IMR-90 (cell line): ENCODE results near the gene DGKE. TPM values are rescaled to one million over a fixed set of nuclear protein-coding genes. Genes with fewer than 3 reads are reported as not detected.

Experiments used
- ATAC-seq: fragments of 200-7000 bp; cut with Tn5 transposase; 2 replicates; pipeline ENCODE4 v1.9.1; 2020; ENCODE audit warnings: low read depth, mild to moderate bottlenecking, moderate library complexity
- BruUV-seq: library from RNA; stranded (reverse); fragments of 400-500 nt; replicated peaks from 2 replicates; lab custom pipeline; 2021; lab: Mats Ljungman, UMichigan
- CTCF ChIA-PET: fragments of 300-600 bp; formaldehyde crosslinking; extraction: SDS; loops from one replicate; lab custom pipeline; 2021; ENCODE audit warnings: antibody characterized with exemption; lab: Yijun Ruan, JAX
- POLR2A ChIA-PET: fragments of 300-600 bp; sonication (Branson Sonifier 250); formaldehyde crosslinking; loops from one replicate; lab custom pipeline; 2022; ENCODE audit warnings: antibody characterized with exemption; ENCODE audit not compliant: unreplicated experiment; lab: Charles Lee
- DNase-seq: peaks from one replicate; pipeline ENCODE4 v3.0.0; 2013
- H2AFZ ChIP-seq: replicated peaks from 2 replicates; pipeline ENCODE3; 2013; ENCODE audit warnings: low read length, mild to moderate bottlenecking; ENCODE audit not compliant: poor library complexity
- H2AK5ac ChIP-seq: 2 replicates; pipeline ENCODE4 v1.6.1; 2013; ENCODE audit warnings: low read depth, low read length, inconsistent platforms
- H2AK9ac ChIP-seq: replicated peaks from 2 replicates; pipeline ENCODE3; 2013; ENCODE audit warnings: mild to moderate bottlenecking, low read depth, low read length, moderate library complexity; ENCODE audit not compliant: poor library complexity
- H2BK120ac ChIP-seq: 2 replicates; pipeline ENCODE4 v1.6.1; 2013; ENCODE audit warnings: low read depth, low read length, inconsistent platforms
- H2BK15ac ChIP-seq: 3 replicates; pipeline ENCODE4 v1.6.1; 2013; ENCODE audit warnings: low read depth, low read length, inconsistent platforms
- H2BK20ac ChIP-seq: 2 replicates; pipeline ENCODE4 v1.6.1; 2013; ENCODE audit warnings: low read depth, mild to moderate bottlenecking, inconsistent platforms, low read length, moderate library complexity
- H2BK5ac ChIP-seq: 2 replicates; pipeline ENCODE4 v1.6.1; 2013; ENCODE audit warnings: mild to moderate bottlenecking, low read depth, low read length, inconsistent platforms; ENCODE audit not compliant: poor library complexity, severe bottlenecking
- H3K14ac ChIP-seq: replicated peaks from 2 replicates; pipeline ENCODE4 v1.6.1; 2013; ENCODE audit warnings: low read depth, low read length, inconsistent platforms
- H3K18ac ChIP-seq: 2 replicates; pipeline ENCODE4 v1.6.1; 2013; ENCODE audit warnings: low read depth, low read length, control low read depth
- H3K23ac ChIP-seq: 2 replicates; pipeline ENCODE4 v1.6.1; 2013; ENCODE audit warnings: low read depth, low read length, inconsistent platforms
- H3K27ac ChIP-seq: 2 replicates; pipeline ENCODE4 v1.5.1; 2013; ENCODE audit warnings: mild to moderate bottlenecking, control low read depth, low read length; ENCODE audit not compliant: insufficient read depth
- H3K27me3 ChIP-seq: 2 replicates; pipeline ENCODE4 v1.6.1; 2013; ENCODE audit warnings: low read length; ENCODE audit not compliant: control insufficient read depth, insufficient read depth
- H3K36me3 ChIP-seq: 2 replicates; pipeline ENCODE4 v1.6.1; 2013; ENCODE audit warnings: low read length, mixed read lengths; ENCODE audit not compliant: control insufficient read depth, insufficient read depth
- H3K4ac ChIP-seq: 2 replicates; pipeline ENCODE4 v1.6.1; 2013; ENCODE audit warnings: low read depth, low read length, inconsistent platforms
- H3K4me1 ChIP-seq: 2 replicates; pipeline ENCODE4 v1.6.1; 2013; ENCODE audit warnings: low read length, mixed read lengths; ENCODE audit not compliant: control insufficient read depth, insufficient read depth
- H3K4me2 ChIP-seq: 2 replicates; pipeline ENCODE4 v1.6.1; 2013; ENCODE audit warnings: low read depth, mild to moderate bottlenecking, control low read depth, low read length, moderate library complexity
- H3K4me3 ChIP-seq: 2 replicates; pipeline ENCODE4 v1.5.1; 2013; ENCODE audit warnings: low read depth, mild to moderate bottlenecking, control low read depth, low read length, moderate library complexity; ENCODE audit not compliant: insufficient read depth
- H3K56ac ChIP-seq: 2 replicates; pipeline ENCODE4 v1.6.1; 2013; ENCODE audit warnings: low read length, inconsistent platforms; ENCODE audit not compliant: insufficient read depth; ENCODE audit errors: extremely low read depth
- H3K79me1 ChIP-seq, 2 experiments: 2 replicates each; pipeline ENCODE4 v1.6.1; 2013; ENCODE audit warnings: low read length in 2 of 2, inconsistent platforms in 1 of 2, low read depth in 1 of 2
- H3K9ac ChIP-seq: 2 replicates; pipeline ENCODE4 v1.6.1; 2013; ENCODE audit warnings: low read depth, low read length, control low read depth
- H3K9me1 ChIP-seq: 2 replicates; pipeline ENCODE4 v1.6.1; 2013; ENCODE audit warnings: low read length, inconsistent platforms; ENCODE audit not compliant: insufficient read depth
- H3K9me3 ChIP-seq: 2 replicates; pipeline ENCODE4 v1.6.1; 2013; ENCODE audit warnings: low read length; ENCODE audit not compliant: control insufficient read depth, insufficient read depth
- H4K20me1 ChIP-seq: 2 replicates; pipeline ENCODE4 v1.6.1; 2013; ENCODE audit warnings: low read length, inconsistent platforms; ENCODE audit not compliant: insufficient read depth
- H4K5ac ChIP-seq: 2 replicates; pipeline ENCODE4 v1.6.1; 2013; ENCODE audit warnings: mild to moderate bottlenecking, low read depth, low read length, control low read depth
- H4K8ac ChIP-seq, 2 experiments: 2 replicates each; pipeline ENCODE4 v1.6.1; 2013; ENCODE audit warnings: low read depth in 2 of 2, low read length in 2 of 2, control low read depth in 1 of 2, inconsistent platforms in 1 of 2
- H4K91ac ChIP-seq: 2 replicates; pipeline ENCODE4 v1.6.1; 2013; ENCODE audit warnings: low read depth, low read length, inconsistent platforms; ENCODE audit not compliant: insufficient read depth
- MAZ ChIP-seq: IDR thresholded peaks from 2 replicates; pipeline ENCODE4 v1.6.1; 2012; ENCODE audit warnings: low read depth, mild to moderate bottlenecking, low read length, improper control_type of control experiment, moderate library complexity, borderline replicate concordance
- POLR2A ChIP-seq: IDR thresholded peaks from 2 replicates; pipeline ENCODE4 v1.6.1; 2012; ENCODE audit warnings: mild to moderate bottlenecking, low read depth, low read length
- WGBS, 2 experiments: methylation state at CpG; one replicate each; pipeline versions ENCODE4 v1.1.5 to v1.1.7; 2013; ENCODE audit warnings: missing lambda C conversion rate in 2 of 2; ENCODE audit not compliant: insufficient read length in 1 of 2; ENCODE audit errors: extremely low coverage in 2 of 2; 5-methylcytosine and 5-hydroxymethylcytosine counted together
- dilution Hi-C: fragments of 300-500 bp; cut with HindIII; formaldehyde crosslinking; loops from one replicate; pipeline ENCODE4 v1.14.3; 2018; ENCODE audit warnings: low sequenced_read_pairs; ENCODE audit not compliant: unreplicated experiment
- in situ Hi-C: fragments of 300-500 bp; cut with MboI; formaldehyde crosslinking; loops from 3 replicates; pipeline ENCODE4 v1.14.3; 2019; ENCODE audit warnings: low sequenced_read_pairs, inconsistent platforms, mixed read lengths
- intact Hi-C: fragments of 100-400 bp; cut with micrococcal nuclease; formaldehyde crosslinking; loops from 2 replicates; pipeline ENCODE4 v1.10.0; 2022
- polyA plus RNA-seq, 3 experiments: library from polyadenylated mRNA; depleted of rRNA; stranded (reverse); fragments of >200 nt; gene quantifications; 2 replicates each; pipeline ENCODE4 v1.2.3, GENCODE V29; 2012; ENCODE audit warnings: low replicate concordance in 1 of 3
- total RNA-seq: library from RNA; depleted of rRNA; stranded (reverse); fragments of >200 nt; gene quantifications from 2 replicates; pipeline ENCODE4 v1.2.3, GENCODE V29; 2012

Gene DGKE
- total and polyA plus RNA-seq, 2 of the 4 experiments (the other 2 are of a cell fraction), result 3.9 to 5.0 TPM

GRCh38 chr17:56823848-56824247 is 10.1 kb upstream of the DGKE start:
- intact Hi-C loops, result no loop called here
- no peak overlapping the region for H3K4me2 ChIP-seq
- no peaks in the 10 kb centered on the region for H3K9me3 ChIP-seq
- H3K4me1 ChIP-seq, result no peaks in the 10 kb centered on the region
- no peak overlapping the region for H3K14ac ChIP-seq
- H4K8ac ChIP-seq, result no peak overlapping the region
- no peaks in the 10 kb centered on the region; the same call in 1 of the 2 replicates for H4K20me1 ChIP-seq
- POLR2A ChIA-PET, result no interaction called here
- no peak for DNase-seq
- H2BK20ac ChIP-seq, result no peak overlapping the region
- peaks cover 4 to 9% of the 10 kb centered on the region in 2 experiments; a peak in 3 of 4 replicates for H3K79me1 ChIP-seq
- no peak overlapping the region for H3K27ac ChIP-seq
- no peak overlapping the region for H3K23ac ChIP-seq
- no peak overlapping the region for H3K56ac ChIP-seq
- no peaks in the 10 kb centered on the region for H3K27me3 ChIP-seq
- no peak overlapping the region for H2AFZ ChIP-seq
- H2BK15ac ChIP-seq, result no peak overlapping the region
- no peak overlapping the region for H2BK5ac ChIP-seq
- dilution Hi-C loops, result no loop called here
- H3K4ac ChIP-seq, result no peak overlapping the region
- H4K5ac ChIP-seq, result no peak overlapping the region
- no TSS peak for BruUV-seq
- no peak overlapping the region for H3K9ac ChIP-seq
- no peak overlapping the region for H2AK9ac ChIP-seq
- H2AK5ac ChIP-seq, result no peak overlapping the region
- TF ChIP-seq POLR2A (no peak), MAZ (no peak)
- CTCF ChIA-PET, result no interaction called here
- no peak overlapping the region for H3K4me3 ChIP-seq
- H3K36me3 ChIP-seq, result no peaks in the 10 kb centered on the region
- ATAC-seq, result no peak
- in situ Hi-C loops, result no loop called here
- no peak overlapping the region for H4K91ac ChIP-seq
- no peak overlapping the region for H2BK120ac ChIP-seq
- H3K18ac ChIP-seq, result no peak overlapping the region
- no CpG with 5 or more reads among the region's 2 CpGs for WGBS, 2 experiments
- no peaks in the 10 kb centered on the region; the same call in 1 of the 2 replicates for H3K9me1 ChIP-seq
